Transverse colon (tissue), 4 donors: ENCODE results near the gene CDKAL1. TPM values are rescaled to one million over a fixed set of nuclear protein-coding genes. Genes with fewer than 3 reads are reported as not detected.

ENCODE experiments used
- DNase-seq: peaks from one replicate; pipeline ENCODE4 v3.0.0-alpha.2; 2019
- H3K27ac ChIP-seq, 4 donors: fragments of 200-600 bp; sonication (generic); 2 replicates each; pipeline ENCODE4 v1.5.1; 2016 to 2018; ENCODE audit warnings: inconsistent platforms in 4 of 4
- H3K27me3 ChIP-seq: fragments of 200-600 bp; sonication (generic); 2 replicates; pipeline ENCODE4 v1.5.1; 2017; ENCODE audit warnings: inconsistent platforms
- H3K36me3 ChIP-seq, 4 donors: fragments of 200-600 bp; sonication (generic); 2 replicates each; pipeline ENCODE4 v1.5.1; 2017 to 2019; ENCODE audit warnings: inconsistent platforms in 4 of 4
- H3K4me1 ChIP-seq, 4 donors: fragments of 200-600 bp; sonication (generic); 2 replicates each; pipeline ENCODE4 v1.5.1; 2017 to 2020; ENCODE audit warnings: inconsistent platforms in 4 of 4
- H3K4me3 ChIP-seq, 4 donors: fragments of 200-600 bp; sonication (generic); 1 replicate in 1 of 4; 2 replicates in 3 of 4; pipeline versions ENCODE4 v1.5.1 to v1.6.1; 2017 to 2019; ENCODE audit warnings: inconsistent platforms in 4 of 4
- H3K9me3 ChIP-seq, 2 donors: fragments of 200-600 bp; sonication (generic); 2 replicates each; pipeline ENCODE4 v1.5.1; 2017 to 2019; ENCODE audit warnings: inconsistent platforms in 2 of 2
- CTCF ChIP-seq, 5 experiments: fragments of 200-600 bp in 3 of 5; fragments of 450-650 bp in 2 of 5; sonication (generic) in 3 of 5; IDR thresholded peaks; 1 replicate in 2 of 5; 2 replicates in 3 of 5; pipeline ENCODE4 v1.5.1; 2016 to 2017; ENCODE audit warnings: antibody characterized with exemption in 5 of 5, inconsistent platforms in 3 of 5, mild to moderate bottlenecking in 2 of 5, moderate library complexity in 1 of 5
- EP300 ChIP-seq: sonication (generic); formaldehyde crosslinking; IDR thresholded peaks from one replicate; pipeline ENCODE4 v1.6.1; 2017; ENCODE audit warnings: antibody characterized with exemption, low read depth
- POLR2A ChIP-seq: fragments of 450-650 bp; IDR thresholded peaks from one replicate; pipeline ENCODE4 v1.6.1; 2016; ENCODE audit warnings: antibody characterized with exemption, mild to moderate bottlenecking, moderate library complexity
- POLR2AphosphoS5 ChIP-seq, 3 donors: sonication (generic); formaldehyde crosslinking; IDR thresholded peaks; one replicate each; pipeline ENCODE4 v1.6.1; 2016; ENCODE audit warnings: antibody characterized with exemption in 3 of 3
- WGBS, 2 donors: methylation state at CpG; one replicate each; pipeline ENCODE4 v1.1.5; 2018; ENCODE audit warnings: low coverage in 1 of 2; 5-methylcytosine and 5-hydroxymethylcytosine counted together
- in situ Hi-C, 4 donors: fragments of 200-750 bp; cut with MboI; loops; one replicate each; pipeline versions ENCODE4 v1.15.0 to v1.15.1; 2017; ENCODE audit warnings: low sequenced_read_pairs in 3 of 4, low pct_ligation_motif_present in 1 of 4, low pct_unique_long_range_greater_than_20kb in 1 of 4
- intact Hi-C: fragments of 100-400 bp; cut with DNase I; formaldehyde crosslinking; loops from one replicate; pipeline ENCODE4 v1.15.1; 2023; ENCODE audit warnings: low total_unique reads
- total RNA-seq, 4 donors: library from RNA; depleted of rRNA; stranded (reverse); fragments of >200 nt; gene quantifications; one replicate each; pipeline ENCODE4 v1.1.0, GENCODE V29; 2016

The CDKAL1 gene
- total RNA-seq, 4 donors from 2014 or later: 4.8 to 21.7 (median 12.5) TPM

DNA sequence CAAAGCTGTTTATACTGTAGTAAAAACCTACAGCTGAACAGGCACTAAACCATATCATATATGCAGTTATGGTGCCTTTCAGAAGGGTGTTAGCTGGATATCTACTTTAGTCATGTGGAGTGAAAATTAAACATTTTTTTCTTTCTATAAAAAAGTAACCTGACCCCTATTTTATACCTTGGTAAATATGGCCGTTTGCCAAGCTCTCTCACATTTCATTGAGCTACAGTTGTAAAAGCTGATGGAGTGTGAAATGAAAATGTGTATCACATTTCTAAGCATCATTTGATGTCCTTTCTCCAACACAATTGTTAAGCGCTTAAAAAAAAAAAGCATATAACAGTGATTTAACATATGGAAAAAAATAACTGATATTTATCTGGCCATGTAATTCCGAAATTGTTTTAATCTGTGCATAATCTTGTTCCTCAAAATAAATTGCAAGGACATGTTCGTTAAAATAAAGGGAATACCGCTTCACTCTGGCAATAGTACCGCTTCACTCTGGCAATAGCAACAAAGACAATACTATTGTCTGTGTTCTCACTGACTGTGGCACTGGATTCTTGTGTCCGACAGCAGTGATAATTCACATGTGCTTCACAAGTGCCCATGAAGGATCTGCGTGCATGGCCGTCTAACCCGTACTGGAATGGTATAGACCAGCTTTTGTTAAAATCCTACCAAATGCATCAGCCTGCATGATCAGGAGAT lies 667.5 kb downstream of the CDKAL1 start:
- H3K9me3 ChIP-seq: no peaks in the 10 kb centered on the region
- intact Hi-C loops (no loop called here), in situ Hi-C loops (no loop called here)
- 69 to 76% methylated on average over 6 to 10 of the region's 10 CpGs for WGBS, 2 donors
- H3K27ac ChIP-seq: no peak overlapping the region
- TF ChIP-seq EP300 (no peak), CTCF (IDR thresholded peaks at IDR 0.05) (no peak), POLR2A (no peak), POLR2AphosphoS5 (IDR thresholded peaks at IDR 0.05) (no peak)
- no peaks in the 10 kb centered on the region for H3K36me3 ChIP-seq
- peaks cover 0 to 13% (median 2%) of the 10 kb centered on the region in 4 donors for H3K4me1 ChIP-seq
- no peaks in the 10 kb centered on the region for H3K27me3 ChIP-seq
- H3K4me3 ChIP-seq: no peak overlapping the region
- no peak for DNase-seq

GRCh38 chr6:21202521-21202920 lies 668.3 kb downstream of the CDKAL1 start:
- Histone ChIP-seq H3K36me3 (no peaks in the 10 kb centered on the region), H3K27ac (no peak overlapping the region), H3K9me3 (no peaks in the 10 kb centered on the region), H3K4me3 (no peak overlapping the region), H3K4me1 (peaks cover 0 to 13% (median 2%) of the 10 kb centered on the region in 4 donors), H3K27me3 (no peaks in the 10 kb centered on the region)
- intact Hi-C loops: no loop called here
- 35 to 68% methylated on average over 2 to 3 of the region's 3 CpGs for WGBS, 2 donors
- DNase-seq: no peak
- in situ Hi-C loops: no loop called here
- TF ChIP-seq POLR2AphosphoS5 (IDR thresholded peaks at IDR 0.05) (no peak), CTCF (IDR thresholded peaks at IDR 0.05) (no peak), EP300 (no peak), POLR2A (no peak)

DNA sequence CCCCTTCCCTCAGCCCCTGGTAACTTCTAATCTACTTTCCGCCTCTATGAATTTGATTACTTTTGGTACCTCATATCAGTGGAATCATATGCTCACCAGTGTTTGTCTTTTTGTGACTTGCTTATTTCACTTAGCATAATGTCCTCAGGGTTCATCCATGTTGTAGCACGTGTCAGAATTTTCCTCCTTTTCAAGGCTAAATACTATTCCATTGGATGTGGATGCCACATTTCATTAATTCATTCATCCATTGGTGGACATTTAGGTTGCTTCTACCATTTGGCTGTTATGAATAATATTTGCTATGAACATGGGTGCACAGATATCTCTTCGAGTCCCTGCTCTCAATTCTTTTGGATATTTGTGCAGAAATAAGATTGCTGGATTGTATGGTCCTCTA lies 670.7 kb downstream of the CDKAL1 start:
- Histone ChIP-seq H3K4me1 (peaks cover 0 to 13% (median 2%) of the 10 kb centered on the region in 4 donors), H3K4me3 (no peak overlapping the region), H3K9me3 (no peaks in the 10 kb centered on the region), H3K27ac (no peak overlapping the region), H3K27me3 (no peaks in the 10 kb centered on the region), H3K36me3 (no peaks in the 10 kb centered on the region)
- WGBS, 2 donors: 61 to 79% methylated on average over 3 of the region's 3 CpGs
- no peak for TF ChIP-seq POLR2A
- TF ChIP-seq POLR2AphosphoS5 (IDR thresholded peaks at IDR 0.05): no peak
- in situ Hi-C loops (no loop called here), intact Hi-C loops (no loop called here)
- DNase-seq: no peak

GRCh38 chr6:21208081-21208795 lies 674.0 kb downstream of the CDKAL1 start:
- intact Hi-C loops (no loop called here), in situ Hi-C loops (no loop called here)
- no peak for DNase-seq
- Histone ChIP-seq H3K27me3 (no peaks in the 10 kb centered on the region), H3K4me1 (no peaks in the 10 kb centered on the region), H3K36me3 (no peaks in the 10 kb centered on the region), H3K4me3 (no peak overlapping the region), H3K9me3 (no peaks in the 10 kb centered on the region), H3K27ac (no peak overlapping the region)
- TF ChIP-seq CTCF (IDR thresholded peaks at IDR 0.05) (no peak), POLR2AphosphoS5 (IDR thresholded peaks at IDR 0.05) (no peak), POLR2A (no peak), EP300 (no peak)
- 78 to 90% methylated on average over 6 to 9 of the region's 9 CpGs for WGBS, 2 donors
